ENCODE results near the gene PAX9.

DNA sequence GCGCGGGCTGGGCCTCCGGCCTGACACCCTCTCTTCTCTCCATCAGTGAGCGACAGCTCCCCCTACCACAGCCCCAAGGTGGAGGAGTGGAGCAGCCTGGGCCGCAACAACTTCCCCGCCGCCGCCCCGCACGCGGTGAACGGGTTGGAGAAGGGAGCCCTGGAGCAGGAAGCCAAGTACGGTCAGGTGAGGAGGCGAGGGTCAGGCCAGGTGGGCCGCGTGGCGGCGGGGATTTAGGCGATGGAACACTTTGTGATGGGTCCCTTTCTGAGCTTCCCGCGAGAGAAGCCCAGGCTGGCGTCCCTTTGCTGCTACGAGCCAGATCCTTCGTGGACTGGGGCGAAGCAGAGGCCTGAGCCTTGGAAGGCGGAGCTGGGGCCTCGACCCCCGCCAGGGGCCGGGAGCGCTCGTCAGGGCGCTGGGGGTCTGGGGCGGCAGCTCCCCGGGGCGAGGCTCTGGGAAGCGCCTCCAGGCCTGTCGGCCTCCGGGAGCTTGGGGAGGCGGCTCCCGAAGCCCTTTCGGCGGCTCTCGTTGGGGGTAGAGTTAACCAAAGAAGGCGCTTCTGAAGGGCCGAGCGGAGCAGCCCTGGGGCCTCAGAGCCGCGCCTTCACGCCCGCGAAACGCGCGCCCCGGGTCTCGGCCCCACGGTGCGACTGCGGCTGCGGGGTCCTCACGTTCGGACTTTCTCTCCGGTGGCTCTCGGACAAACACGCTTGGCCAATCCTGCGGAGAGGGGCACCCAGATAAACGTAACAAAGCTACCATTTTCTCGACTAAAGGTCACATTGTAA, 5.0 kb downstream of the PAX9 start:
- TF ChIP-seq CTCF (IDR thresholded peaks at IDR 0.05) = no peak
- TF ChIP-seq POLR2A (IDR thresholded peaks at IDR 0.05) = no peak

Measured in tibial nerve (tissue), 3 donors.